GM23338 (cell line): ENCODE measurements around the gene RAB17. TPM values are rescaled to one million over a fixed set of nuclear protein-coding genes. Genes with fewer than 3 reads are reported as not detected.

Experiments
- ATAC-seq: fragments of 200-7000 bp; cut with Tn5 transposase; 3 replicates; pipeline ENCODE4 v1.9.1; 2020
- DNase-seq: peaks from one replicate; pipeline ENCODE4 v3.0.0-alpha.2; 2015; ENCODE audit warnings: low spot score
- H2AFZ ChIP-seq: fragments of 200-600 bp; sonication (generic); 2 replicates; pipeline ENCODE4 v1.8.0; 2016; ENCODE audit warnings: antibody characterized with exemption, mild to moderate bottlenecking, moderate library complexity
- H3F3A ChIP-seq: fragments of 200-600 bp; sonication (generic); replicated peaks from 2 replicates; pipeline ENCODE4 v1.8.0; 2017; ENCODE audit warnings: antibody characterized with exemption, mixed run types, low read depth
- H3K27ac ChIP-seq: fragments of 200-600 bp; sonication (generic); 2 replicates; pipeline ENCODE4 v1.6.1; 2016; ENCODE audit warnings: low read depth
- H3K27me3 ChIP-seq: fragments of 200-600 bp; sonication (generic); 2 replicates; pipeline ENCODE4 v1.8.0; 2016; ENCODE audit warnings: mild to moderate bottlenecking, mixed run types, moderate library complexity; ENCODE audit not compliant: insufficient read depth
- H3K36me3 ChIP-seq: fragments of 200-600 bp; sonication (generic); 2 replicates; pipeline ENCODE4 v1.8.0; 2016; ENCODE audit warnings: mild to moderate bottlenecking; ENCODE audit not compliant: insufficient read depth
- H3K4me1 ChIP-seq: fragments of 200-600 bp; sonication (generic); 2 replicates; pipeline ENCODE4 v1.8.0; 2016; ENCODE audit warnings: mild to moderate bottlenecking, moderate library complexity; ENCODE audit not compliant: insufficient read depth
- H3K4me2 ChIP-seq: fragments of 200-600 bp; sonication (generic); 2 replicates; pipeline ENCODE4 v1.7.1; 2017; ENCODE audit warnings: mixed run types
- H3K4me3 ChIP-seq: fragments of 200-600 bp; sonication (generic); 2 replicates; pipeline ENCODE4 v1.6.1; 2016; ENCODE audit warnings: mixed run types
- H3K79me2 ChIP-seq: fragments of 200-600 bp; sonication (generic); replicated peaks from 2 replicates; pipeline ENCODE4 v1.8.0; 2017; ENCODE audit warnings: mild to moderate bottlenecking; ENCODE audit not compliant: insufficient read depth
- H3K9me2 ChIP-seq: fragments of 200-600 bp; sonication (generic); 2 replicates; pipeline ENCODE4 v1.8.0; 2017; ENCODE audit not compliant: insufficient read depth
- H4K20me1 ChIP-seq: fragments of 200-600 bp; sonication (generic); replicated peaks from 2 replicates; pipeline ENCODE4 v1.8.0; 2017; ENCODE audit warnings: mild to moderate bottlenecking; ENCODE audit not compliant: insufficient read depth
- H3K27ac Mint-ChIP-seq: 2 replicates; pipeline ENCODE4 v1.8.0; 2020; ENCODE audit warnings: inconsistent platforms, mild to moderate bottlenecking, moderate library complexity, mixed read lengths
- H3K27me3 Mint-ChIP-seq: 3 replicates; pipeline ENCODE4 v1.8.0; 2022; ENCODE audit warnings: low read depth, mild to moderate bottlenecking, moderate library complexity, mixed read lengths, inconsistent platforms; ENCODE audit not compliant: insufficient read depth, poor library complexity
- H3K36me3 Mint-ChIP-seq: 3 replicates; pipeline ENCODE4 v1.8.0; 2021; ENCODE audit warnings: low read depth, mild to moderate bottlenecking, inconsistent platforms, moderate library complexity, mixed read lengths
- H3K4me1 Mint-ChIP-seq: 3 replicates; pipeline ENCODE4 v1.8.0; 2020; ENCODE audit warnings: mild to moderate bottlenecking, inconsistent platforms, mixed read lengths
- H3K4me3 Mint-ChIP-seq: 3 replicates; pipeline ENCODE4 v1.8.0; 2021; ENCODE audit warnings: moderate library complexity, mild to moderate bottlenecking, inconsistent platforms, mixed read lengths
- H3K9me3 Mint-ChIP-seq: 3 replicates; pipeline ENCODE4 v1.8.0; 2020; ENCODE audit warnings: moderate library complexity, mild to moderate bottlenecking, inconsistent platforms, mixed read lengths
- CREB1 ChIP-seq: fragments of 250-450 bp; sonication (Bioruptor Pico); IDR thresholded peaks from 2 replicates; pipeline ENCODE4 v1.5.0; 2020; ENCODE audit warnings: low read depth, mild to moderate bottlenecking, moderate library complexity
- JUNB ChIP-seq: IDR thresholded peaks from one replicate; pipeline ENCODE4 v1.6.1; 2016; ENCODE audit warnings: antibody characterized with exemption; ENCODE audit not compliant: unreplicated experiment
- NANOG ChIP-seq: IDR thresholded peaks from 2 replicates; pipeline ENCODE4 v1.6.1; 2016; ENCODE audit warnings: antibody characterized with exemption, borderline replicate concordance
- ZNF462 ChIP-seq: fragments of 250-450 bp; sonication (Bioruptor Pico); IDR thresholded peaks from 2 replicates; pipeline ENCODE4 v1.5.0; 2020; ENCODE audit warnings: mild to moderate bottlenecking, moderate library complexity
- polyA plus RNA-seq: library from polyadenylated mRNA; unstranded; fragments of >200 nt; fragmentation: Nextera tagmentation; extraction: Ambion mirVana; gene quantifications from 2 replicates; pipeline ENCODE4 v1.2.1, GENCODE V29; 2016
- total RNA-seq: library from RNA; depleted of rRNA; stranded (reverse); fragments of >200 nt; shearing (Covaris generic); gene quantifications from 2 replicates; pipeline ENCODE4 v1.2.3, GENCODE V29; 2014
- TF ChIP-seq, protein P1 (sequence below): IDR thresholded peaks from 2 replicates; pipeline ENCODE4 v1.6.1; 2016; ENCODE audit warnings: antibody characterized with exemption
- TF ChIP-seq, protein P2 (sequence below), 2 experiments: fragments of 200-600 bp in 1 of 2; sonication (generic) in 1 of 2; conservative IDR thresholded peaks; 2 replicates each; pipeline versions ENCODE4 v1.5.1 to v1.6.1; 2016 to 2017; ENCODE audit warnings: antibody characterized with exemption in 2 of 2, low read depth in 2 of 2, mild to moderate bottlenecking in 2 of 2, moderate library complexity in 1 of 2

The RAB17 gene
- total and polyA plus RNA-seq, 2 experiments from 2014 or later, result 22.4 to 26.9 TPM

DNA sequence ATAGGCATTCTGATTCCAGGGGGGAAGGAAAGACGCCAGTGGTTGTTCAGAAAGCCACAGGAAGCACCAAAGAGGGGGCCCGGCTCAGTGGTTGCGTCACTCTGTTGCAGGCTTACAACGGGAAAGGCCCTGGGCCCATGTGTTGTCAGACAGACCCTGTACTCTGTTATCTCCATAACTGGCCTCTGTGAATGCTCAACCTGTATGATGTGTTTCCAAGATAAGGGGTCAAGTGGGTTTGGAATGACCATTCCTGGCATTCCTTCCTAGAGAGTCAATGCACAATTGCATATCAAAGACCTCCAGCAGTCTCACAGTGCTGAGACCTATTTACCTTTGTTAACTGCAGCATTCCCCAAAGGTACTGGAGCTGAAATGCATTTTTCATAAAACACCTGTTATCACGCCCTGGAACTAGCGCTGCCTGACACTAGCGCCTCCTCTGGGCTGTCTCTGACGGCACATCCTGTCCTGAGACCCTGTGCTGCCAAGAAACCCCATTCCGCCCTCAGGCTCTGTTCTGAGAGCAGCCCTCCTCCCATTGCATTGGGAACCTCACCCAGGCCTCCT is 23.7 kb upstream of the RAB17 start:
- H3K4me2 ChIP-seq, result peak overlapping the region; percentile 54; the same call in 1 of the 2 replicates
- Mint-ChIP-seq H3K27me3 (peaks cover 22% of the 10 kb centered on the region), H3K4me3 (peak overlapping the region; percentile 20; the same call in 2 of the 3 replicates), H3K4me1 (peaks cover 46% of the 10 kb centered on the region), H3K36me3 (no peaks in the 10 kb centered on the region), H3K9me3 (no peaks in the 10 kb centered on the region; the same call in 1 of the 3 replicates), H3K27ac (peak overlapping the region; percentile 92)
- H3K4me3 ChIP-seq, result 0 out of 2 replicates have a peak overlapping the region, but pooled peaks have one; percentile 13
- peaks cover 8% of the 10 kb centered on the region; the same call in 1 of the 2 replicates for H3K9me2 ChIP-seq
- DNase-seq (peak; percentile 92), ATAC-seq (peak; percentile 90)
- TF ChIP-seq, protein P1, sequence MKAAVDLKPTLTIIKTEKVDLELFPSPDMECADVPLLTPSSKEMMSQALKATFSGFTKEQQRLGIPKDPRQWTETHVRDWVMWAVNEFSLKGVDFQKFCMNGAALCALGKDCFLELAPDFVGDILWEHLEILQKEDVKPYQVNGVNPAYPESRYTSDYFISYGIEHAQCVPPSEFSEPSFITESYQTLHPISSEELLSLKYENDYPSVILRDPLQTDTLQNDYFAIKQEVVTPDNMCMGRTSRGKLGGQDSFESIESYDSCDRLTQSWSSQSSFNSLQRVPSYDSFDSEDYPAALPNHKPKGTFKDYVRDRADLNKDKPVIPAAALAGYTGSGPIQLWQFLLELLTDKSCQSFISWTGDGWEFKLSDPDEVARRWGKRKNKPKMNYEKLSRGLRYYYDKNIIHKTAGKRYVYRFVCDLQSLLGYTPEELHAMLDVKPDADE, result 0 out of 2 replicates have a peak, but pooled peaks have one; percentile 60
- no peak for TF ChIP-seq JUNB
- TF ChIP-seq NANOG, result peak; percentile 77; the same call in 1 of the 2 replicates
- TF ChIP-seq ZNF462, result peak; percentile 92
- TF ChIP-seq, protein P2, sequence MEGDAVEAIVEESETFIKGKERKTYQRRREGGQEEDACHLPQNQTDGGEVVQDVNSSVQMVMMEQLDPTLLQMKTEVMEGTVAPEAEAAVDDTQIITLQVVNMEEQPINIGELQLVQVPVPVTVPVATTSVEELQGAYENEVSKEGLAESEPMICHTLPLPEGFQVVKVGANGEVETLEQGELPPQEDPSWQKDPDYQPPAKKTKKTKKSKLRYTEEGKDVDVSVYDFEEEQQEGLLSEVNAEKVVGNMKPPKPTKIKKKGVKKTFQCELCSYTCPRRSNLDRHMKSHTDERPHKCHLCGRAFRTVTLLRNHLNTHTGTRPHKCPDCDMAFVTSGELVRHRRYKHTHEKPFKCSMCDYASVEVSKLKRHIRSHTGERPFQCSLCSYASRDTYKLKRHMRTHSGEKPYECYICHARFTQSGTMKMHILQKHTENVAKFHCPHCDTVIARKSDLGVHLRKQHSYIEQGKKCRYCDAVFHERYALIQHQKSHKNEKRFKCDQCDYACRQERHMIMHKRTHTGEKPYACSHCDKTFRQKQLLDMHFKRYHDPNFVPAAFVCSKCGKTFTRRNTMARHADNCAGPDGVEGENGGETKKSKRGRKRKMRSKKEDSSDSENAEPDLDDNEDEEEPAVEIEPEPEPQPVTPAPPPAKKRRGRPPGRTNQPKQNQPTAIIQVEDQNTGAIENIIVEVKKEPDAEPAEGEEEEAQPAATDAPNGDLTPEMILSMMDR (conservative IDR thresholded peaks at IDR 0.05; ENCODE audit: low read depth in 2 of 2), result peak; percentile 77 to 80
- peak; percentile 69 for TF ChIP-seq CREB1 (CRISPR knock-in tag)
- no peak overlapping the region for H2AFZ ChIP-seq
- peaks cover 8% of the 10 kb centered on the region; the same call in 1 of the 2 replicates for H3F3A ChIP-seq
- no peaks in the 10 kb centered on the region for H3K79me2 ChIP-seq
- peaks cover 35% of the 10 kb centered on the region for H3K4me1 ChIP-seq
- no peaks in the 10 kb centered on the region for H3K27me3 ChIP-seq
- H4K20me1 ChIP-seq, result no peaks in the 10 kb centered on the region
- H3K36me3 ChIP-seq, result no peaks in the 10 kb centered on the region
- H3K27ac ChIP-seq, result peak overlapping the region; percentile 94
